ENCODE data around the gene RHOF.

The RHOF gene

DNA sequence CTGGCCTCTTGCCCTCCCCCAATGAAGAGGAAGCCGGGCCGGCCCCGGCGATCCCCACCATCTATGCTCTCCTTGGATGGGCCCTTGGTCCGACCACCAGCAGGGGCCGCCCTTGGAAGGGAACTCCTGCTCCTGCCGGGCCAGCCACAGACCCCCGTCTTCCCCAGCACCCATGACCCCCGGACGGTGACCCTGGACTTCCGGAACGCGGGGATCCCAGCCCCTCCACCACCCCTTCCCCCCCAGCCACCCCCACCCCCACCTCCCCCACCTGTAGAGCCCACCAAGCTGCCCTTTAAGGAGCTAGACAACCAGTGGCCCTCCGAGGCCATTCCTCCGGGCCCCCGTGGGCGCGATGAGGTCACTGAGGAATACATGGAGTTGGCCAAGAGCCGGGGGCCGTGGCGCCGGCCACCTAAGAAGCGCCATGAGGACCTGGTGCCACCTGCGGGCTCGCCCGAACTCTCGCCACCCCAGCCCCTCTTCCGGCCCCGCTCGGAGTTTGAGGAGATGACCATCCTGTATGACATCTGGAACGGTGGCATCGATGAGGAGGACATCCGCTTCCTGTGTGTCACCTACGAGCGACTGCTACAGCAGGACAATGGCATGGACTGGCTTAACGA is 29.7 kb upstream of the RHOF start:
- H3K36me3 ChIP-seq (ENCODE audit: control insufficient read depth, insufficient read depth, low read length) = peaks cover 33% of the 10 kb centered on the region
- TF ChIP-seq, protein P1, sequence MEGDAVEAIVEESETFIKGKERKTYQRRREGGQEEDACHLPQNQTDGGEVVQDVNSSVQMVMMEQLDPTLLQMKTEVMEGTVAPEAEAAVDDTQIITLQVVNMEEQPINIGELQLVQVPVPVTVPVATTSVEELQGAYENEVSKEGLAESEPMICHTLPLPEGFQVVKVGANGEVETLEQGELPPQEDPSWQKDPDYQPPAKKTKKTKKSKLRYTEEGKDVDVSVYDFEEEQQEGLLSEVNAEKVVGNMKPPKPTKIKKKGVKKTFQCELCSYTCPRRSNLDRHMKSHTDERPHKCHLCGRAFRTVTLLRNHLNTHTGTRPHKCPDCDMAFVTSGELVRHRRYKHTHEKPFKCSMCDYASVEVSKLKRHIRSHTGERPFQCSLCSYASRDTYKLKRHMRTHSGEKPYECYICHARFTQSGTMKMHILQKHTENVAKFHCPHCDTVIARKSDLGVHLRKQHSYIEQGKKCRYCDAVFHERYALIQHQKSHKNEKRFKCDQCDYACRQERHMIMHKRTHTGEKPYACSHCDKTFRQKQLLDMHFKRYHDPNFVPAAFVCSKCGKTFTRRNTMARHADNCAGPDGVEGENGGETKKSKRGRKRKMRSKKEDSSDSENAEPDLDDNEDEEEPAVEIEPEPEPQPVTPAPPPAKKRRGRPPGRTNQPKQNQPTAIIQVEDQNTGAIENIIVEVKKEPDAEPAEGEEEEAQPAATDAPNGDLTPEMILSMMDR (IDR thresholded peaks at IDR 0.05; ENCODE audit: insufficient read depth, low read length, poor library complexity, severe bottlenecking) = no peak

DNA sequence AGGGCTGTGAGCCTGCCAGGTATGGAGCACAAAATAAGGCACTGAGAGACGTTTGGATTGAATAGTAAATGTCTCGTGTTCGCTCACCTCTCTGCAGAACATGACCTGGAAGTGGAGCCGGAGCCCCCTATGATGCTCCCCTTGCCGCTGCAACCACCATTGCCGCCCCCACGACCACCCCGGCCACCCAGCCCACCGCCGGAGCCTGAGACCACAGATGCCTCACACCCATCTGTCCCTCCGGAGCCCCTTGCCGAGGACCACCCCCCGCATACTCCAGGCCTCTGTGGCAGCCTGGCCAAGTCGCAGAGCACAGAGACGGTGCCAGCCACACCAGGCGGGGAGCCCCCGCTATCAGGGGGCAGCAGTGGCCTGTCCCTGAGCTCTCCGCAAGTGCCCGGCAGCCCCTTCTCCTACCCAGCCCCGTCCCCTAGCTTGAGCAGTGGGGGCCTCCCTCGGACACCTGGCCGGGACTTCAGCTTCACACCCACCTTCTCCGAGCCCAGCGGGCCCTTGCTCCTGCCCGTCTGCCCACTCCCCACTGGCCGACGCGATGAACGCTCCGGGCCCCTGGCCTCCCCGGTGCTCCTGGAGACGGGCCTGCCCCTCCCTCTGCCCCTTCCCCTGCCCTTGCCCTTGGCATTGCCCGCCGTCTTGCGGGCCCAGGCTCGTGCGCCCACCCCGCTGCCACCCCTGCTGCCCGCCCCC is 29.1 kb upstream of the RHOF start:
- DNase-seq (ENCODE audit: extremely low read depth, insufficient read length) = no peak
- Histone ChIP-seq H3K4me3 (replicated peaks; ENCODE audit: low read depth, low read length) (no peak overlapping the region), H3K36me3 (ENCODE audit: control insufficient read depth, insufficient read depth, low read length) (peaks cover 32% of the 10 kb centered on the region), H3K27me3 (replicated peaks; ENCODE audit: control insufficient read depth, insufficient read depth, low read length) (no peaks in the 10 kb centered on the region)
- TF ChIP-seq, protein P1 (IDR thresholded peaks at IDR 0.05; ENCODE audit: insufficient read depth, low read length, poor library complexity, severe bottlenecking) = no peak

More for the DNA sequence above, 29.7 kb upstream of the RHOF start:
- Histone ChIP-seq H3K4me3 (replicated peaks; ENCODE audit: low read depth, low read length) (no peak overlapping the region), H3K27me3 (replicated peaks; ENCODE audit: control insufficient read depth, insufficient read depth, low read length) (no peaks in the 10 kb centered on the region)
- DNase-seq (ENCODE audit: extremely low read depth, insufficient read length) = no peak

DNA sequence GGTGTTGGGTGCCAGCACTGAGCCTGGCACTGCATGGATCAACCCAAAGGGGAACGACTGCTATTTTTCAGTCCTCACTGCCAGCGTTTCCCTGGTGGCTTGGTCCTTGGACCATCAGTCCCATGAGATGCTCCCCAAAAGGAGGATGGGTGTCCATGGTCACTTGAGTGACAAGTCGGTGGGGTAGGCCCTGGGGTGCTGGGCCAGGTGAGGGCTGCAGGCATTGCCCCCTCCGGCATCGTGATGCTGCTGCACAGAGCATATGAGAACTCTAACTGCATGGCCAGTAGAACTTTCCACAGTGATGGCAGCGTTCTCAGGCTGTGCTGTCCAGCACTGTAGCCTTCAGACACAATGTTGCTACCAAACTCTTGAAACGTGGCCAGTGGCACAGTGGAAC is 26.6 kb upstream of the RHOF start:
- Histone ChIP-seq H3K36me3 (ENCODE audit: control insufficient read depth, insufficient read depth, low read length) (peaks cover 35% of the 10 kb centered on the region), H3K4me3 (replicated peaks; ENCODE audit: low read depth, low read length) (no peak overlapping the region), H3K27me3 (replicated peaks; ENCODE audit: control insufficient read depth, insufficient read depth, low read length) (no peaks in the 10 kb centered on the region)
- DNase-seq (ENCODE audit: extremely low read depth, insufficient read length) = no peak
- TF ChIP-seq, protein P1 (IDR thresholded peaks at IDR 0.05; ENCODE audit: insufficient read depth, low read length, poor library complexity, severe bottlenecking) = no peak

DNA sequence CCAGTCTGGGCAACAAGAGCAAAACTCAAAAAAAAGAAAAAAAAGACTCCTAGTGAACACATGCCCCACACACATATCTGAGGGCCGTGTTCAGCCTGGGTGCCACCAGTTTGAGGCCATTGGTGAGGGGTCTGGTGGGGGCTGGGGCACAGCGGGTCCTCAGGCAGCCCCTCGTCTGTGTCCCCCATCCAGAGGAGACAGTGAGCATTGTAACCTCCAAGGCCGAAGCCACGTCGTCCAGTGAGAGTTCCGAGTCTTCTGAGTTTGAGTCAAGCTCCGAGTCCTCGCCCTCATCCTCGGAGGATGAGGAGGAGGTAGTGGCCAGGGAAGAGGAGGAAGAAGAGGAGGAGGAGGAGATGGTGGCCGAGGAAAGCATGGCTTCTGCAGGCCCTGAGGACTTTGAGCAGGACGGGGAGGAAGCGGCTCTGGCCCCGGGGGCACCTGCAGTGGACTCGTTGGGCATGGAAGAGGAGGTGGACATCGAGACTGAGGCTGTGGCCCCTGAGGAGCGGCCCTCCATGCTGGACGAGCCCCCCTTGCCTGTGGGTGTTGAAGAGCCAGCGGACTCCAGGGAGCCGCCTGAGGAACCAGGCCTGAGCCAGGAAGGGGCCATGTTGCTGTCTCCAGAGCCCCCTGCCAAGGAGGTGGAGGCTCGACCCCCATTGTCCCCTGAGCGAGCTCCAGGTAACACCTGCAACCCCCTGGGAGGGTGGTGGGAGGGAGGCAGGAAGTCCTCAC is 25.9 kb upstream of the RHOF start:
- Histone ChIP-seq H3K36me3 (ENCODE audit: control insufficient read depth, insufficient read depth, low read length) (peaks cover 36% of the 10 kb centered on the region), H3K4me3 (replicated peaks; ENCODE audit: low read depth, low read length) (no peak overlapping the region), H3K27me3 (replicated peaks; ENCODE audit: control insufficient read depth, insufficient read depth, low read length) (no peaks in the 10 kb centered on the region)
- DNase-seq (ENCODE audit: extremely low read depth, insufficient read length) = no peak
- TF ChIP-seq, protein P1 (IDR thresholded peaks at IDR 0.05; ENCODE audit: insufficient read depth, low read length, poor library complexity, severe bottlenecking) = no peak

DNA sequence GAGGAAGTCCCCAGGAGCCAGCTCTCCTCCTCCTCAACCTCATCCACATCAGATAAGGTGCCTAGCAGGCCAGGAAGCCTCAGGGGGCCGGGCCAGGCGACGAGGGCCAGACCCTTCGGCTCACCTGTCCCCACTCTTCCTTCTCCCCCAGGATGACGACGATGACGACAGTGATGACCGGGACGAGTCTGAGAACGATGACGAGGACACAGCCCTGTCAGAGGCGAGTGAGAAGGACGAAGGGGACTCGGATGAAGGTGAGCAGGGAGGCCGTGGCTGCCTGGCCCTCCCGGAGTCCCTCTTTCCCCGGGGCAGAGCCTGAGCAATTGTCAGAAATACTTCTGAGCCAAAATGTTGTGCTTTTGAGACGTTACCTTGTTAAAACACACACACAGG is 24.2 kb upstream of the RHOF start:
- peaks cover 29% of the 10 kb centered on the region for H3K36me3 ChIP-seq (ENCODE audit: control insufficient read depth, insufficient read depth, low read length)
- H3K4me3 ChIP-seq (replicated peaks; ENCODE audit: low read depth, low read length) = no peak overlapping the region
- TF ChIP-seq, protein P1 (IDR thresholded peaks at IDR 0.05; ENCODE audit: insufficient read depth, low read length, poor library complexity, severe bottlenecking) = no peak
- no peaks in the 10 kb centered on the region for H3K27me3 ChIP-seq (replicated peaks; ENCODE audit: control insufficient read depth, insufficient read depth, low read length)
- no peak for DNase-seq (ENCODE audit: extremely low read depth, insufficient read length)
